Astrocyte of the hippocampus (primary cell): ENCODE measurements around the gene RNF213.

Source experiments
- DNase-seq: peaks from one replicate; pipeline ENCODE4 v3.0.0; 2011; ENCODE audit warnings: low read depth, low spot score

The RNF213 gene

DNA sequence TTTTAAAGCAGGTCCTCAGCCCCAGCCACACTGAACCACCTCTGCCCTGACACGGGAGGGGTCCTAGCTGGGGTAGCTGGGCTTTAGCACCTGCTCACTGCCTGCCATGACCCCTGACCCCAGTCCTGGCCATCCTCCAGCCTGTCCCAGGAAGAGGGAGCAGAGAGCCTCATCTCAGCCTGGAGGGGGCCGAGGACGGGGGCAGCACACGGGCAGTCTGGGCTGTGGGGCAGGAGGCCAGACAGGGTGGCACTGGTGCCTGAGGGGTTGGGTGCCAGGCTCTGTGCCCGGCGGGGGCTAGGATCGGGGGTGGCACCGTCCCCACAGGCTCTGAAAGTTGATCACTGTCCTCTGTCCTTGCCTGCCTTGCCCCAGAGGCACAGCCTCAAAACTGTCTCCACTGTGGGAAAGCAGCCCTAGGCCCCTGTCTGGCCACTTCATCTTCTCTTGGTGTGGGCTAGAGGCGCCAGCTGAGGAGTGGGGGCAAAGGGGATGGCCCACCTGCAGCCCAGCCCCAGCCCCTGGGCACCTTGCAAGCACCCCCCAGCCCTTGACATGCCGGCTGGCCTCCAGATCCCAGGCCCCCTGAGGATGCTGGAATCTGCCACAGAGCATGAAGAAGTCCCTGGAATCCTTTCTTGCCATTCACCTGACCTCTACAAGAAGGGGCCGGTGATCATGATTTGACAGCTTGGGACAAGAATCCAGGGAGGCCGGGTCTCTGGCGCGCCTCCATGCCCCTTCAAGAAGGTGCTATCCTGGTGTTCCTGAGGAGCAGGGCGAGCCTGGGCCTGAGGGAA, 170.0 kb downstream of the RNF213 start:
- no peak for DNase-seq

DNA sequence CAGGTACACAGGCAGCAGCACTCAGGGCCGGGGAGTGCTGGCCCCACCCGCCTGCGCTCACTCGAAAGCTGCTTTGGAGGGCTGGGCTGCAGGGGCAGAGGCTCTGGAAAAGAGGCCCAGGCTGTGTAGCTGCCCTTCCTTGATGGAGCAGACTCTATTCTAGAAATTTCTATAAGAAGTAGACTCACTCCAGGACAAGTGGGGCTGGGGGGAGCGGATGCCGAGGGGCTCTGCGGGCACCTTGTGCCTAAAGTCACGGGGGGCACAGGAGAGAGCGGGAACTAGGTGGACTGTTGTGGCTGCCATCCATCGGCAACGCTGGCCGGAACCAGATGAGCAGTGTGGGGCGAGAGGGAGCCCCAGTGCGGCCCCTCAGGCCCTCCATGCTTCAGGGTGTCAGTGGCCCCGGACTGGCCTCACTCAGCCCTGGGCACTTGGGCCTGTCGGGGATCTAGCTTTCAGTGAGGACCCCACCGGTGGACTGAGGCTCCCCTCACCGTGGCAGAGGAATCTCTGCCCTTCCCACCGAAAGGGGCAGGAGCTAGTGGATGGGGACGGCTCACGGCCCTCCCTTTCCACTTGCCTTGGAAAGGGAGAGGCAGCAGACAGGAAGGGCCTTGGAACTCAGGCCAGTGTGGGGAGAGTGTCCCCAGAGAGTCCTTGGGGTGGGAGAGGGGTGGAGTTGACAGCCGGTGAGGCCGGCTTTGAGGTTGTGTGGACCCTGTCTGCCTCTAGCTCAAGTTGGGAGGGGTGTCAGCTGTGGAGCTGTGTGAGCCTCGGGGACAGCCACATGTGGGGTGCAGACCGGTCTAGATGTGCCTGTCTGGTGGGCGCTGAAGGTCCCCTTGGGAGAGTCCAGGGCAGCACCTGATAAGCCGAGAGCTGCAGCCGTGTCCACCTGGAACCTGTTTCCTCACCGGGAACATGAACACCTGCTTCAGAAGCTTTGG, 170.9 kb downstream of the RNF213 start:
- no peak for DNase-seq

DNA sequence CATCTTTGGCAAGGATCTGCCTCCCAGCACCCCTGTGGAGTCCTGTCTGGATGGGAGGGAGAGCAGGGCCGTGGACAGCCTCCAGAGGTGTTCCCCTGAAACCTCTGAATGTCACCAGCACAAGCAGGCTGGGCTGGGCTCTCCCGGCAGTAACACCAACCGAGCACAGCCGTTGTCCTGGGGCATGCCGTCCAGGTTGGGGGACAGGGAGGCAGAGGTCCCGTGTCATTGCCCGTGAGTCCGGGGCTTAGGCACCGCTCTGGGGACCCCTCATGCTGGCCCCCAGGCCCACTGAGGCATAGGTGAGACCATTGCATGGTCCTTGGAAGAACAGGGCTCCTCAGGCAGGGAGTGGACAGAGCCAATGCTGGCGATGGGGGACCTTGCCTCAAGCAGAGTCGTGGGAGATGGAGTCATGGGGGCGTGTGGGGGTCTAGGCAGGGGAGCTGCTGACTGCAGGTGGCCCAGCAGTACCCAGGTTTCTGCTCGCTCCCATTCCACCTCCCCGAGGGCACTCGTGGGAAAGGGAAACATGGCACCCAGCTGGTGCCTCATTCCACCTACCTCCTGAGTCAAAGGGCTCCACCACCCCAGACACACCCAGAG, 171.8 kb downstream of the RNF213 start:
- no peak for DNase-seq

DNA sequence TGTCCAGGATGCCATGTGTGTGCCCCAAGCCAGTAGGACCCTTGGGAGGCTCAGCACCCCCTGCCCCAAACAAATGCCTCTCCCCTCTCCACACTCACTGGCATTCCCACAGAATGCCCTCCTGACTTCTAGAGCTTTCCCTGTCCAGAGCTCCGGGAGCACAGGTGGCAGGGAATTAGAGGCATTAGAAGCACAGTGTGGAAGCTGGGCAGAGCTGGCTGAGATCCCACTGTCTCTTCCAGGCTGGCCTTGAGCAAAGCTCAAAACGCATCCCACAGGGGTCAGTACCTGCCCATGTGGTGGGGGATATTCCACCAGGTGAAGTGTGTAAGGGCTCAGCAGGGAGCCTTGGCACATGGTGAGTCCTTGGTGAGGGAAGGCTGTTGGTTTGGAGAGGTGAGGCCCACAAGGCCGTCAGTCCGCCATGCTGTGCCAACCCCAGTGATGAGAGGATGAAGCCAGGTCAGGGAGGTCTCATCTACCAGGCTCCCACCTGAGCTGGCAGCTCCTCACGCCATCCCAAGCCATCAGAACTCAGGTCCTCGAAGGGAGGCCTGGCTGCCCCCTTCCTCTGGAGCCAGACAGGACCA, 172.4 kb downstream of the RNF213 start:
- no peak for DNase-seq

DNA sequence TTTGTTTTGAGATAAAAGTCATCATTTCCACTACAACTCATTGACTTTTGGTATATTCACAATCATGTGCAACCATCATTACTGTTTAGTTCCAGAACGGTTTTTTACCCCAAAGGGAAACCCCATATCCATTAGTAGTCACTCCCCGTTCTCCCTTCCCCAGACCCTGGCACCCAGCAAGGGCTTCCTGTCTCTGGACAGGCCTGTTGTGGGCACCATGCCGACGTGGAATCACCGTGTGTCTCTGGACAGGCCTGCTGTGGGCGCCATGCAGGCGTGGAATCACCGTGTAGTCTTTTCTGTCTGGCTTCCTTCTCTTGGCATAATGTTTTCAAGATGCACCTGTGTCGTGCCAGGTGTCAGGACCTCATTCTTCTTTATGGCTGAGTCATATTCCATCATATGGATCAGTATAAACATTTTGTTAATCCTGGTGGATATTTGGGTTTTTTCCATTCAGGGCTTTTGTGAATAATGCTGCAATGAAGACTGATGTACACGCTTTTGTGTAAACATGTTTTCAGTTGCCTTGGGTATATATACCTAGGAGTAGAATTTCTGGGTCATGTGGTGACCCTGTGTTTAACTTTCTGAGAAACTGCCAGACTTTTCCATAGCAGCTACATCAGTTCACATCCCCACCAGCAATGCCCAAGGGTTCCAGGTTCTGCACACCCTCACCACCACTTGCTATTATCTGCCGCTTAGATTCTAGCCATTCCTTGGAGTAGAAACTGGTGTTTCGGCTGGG, 173.4 kb downstream of the RNF213 start:
- DNase-seq = no peak

DNA sequence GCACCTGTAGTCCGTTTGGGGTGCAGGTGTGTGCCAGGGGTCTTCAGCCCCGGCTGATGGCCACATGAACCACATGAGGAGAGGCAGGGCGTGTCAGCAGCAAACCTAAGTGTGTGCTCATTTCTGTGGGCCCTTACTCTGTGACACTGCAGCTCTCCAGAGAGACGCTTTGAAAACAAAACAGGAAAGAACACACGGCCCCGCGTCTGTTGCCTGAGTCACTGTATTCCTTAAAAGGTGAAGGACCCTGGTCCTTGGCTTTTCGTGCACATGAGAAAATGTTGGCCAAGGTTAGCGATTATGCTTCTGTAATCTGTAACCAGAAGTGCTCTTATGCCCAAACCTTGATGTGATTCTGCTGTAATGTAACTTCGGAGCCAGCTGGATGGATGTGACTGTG, 176.9 kb downstream of the RNF213 start:
- no peak for DNase-seq

DNA sequence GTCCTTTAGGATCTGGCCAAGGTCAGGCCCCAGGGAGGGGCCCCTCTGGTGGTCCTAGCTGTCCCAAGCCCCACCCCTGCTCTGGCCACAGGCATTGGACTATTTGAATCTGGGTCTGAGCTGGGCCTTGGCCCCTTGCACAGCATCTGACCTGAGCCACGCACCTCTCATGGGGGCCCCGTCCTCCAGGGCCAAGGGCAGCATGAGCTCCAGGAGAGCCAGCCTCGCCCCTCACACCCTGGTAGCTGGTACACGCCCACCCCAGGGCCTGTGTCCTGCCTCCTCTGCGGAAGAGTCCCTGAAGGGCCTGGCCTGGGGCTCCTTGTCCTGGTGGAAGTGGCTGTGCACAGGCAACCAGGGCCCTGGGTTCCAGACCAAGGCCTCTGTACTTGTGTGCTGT, 178.2 kb downstream of the RNF213 start:
- no peak for DNase-seq

DNA sequence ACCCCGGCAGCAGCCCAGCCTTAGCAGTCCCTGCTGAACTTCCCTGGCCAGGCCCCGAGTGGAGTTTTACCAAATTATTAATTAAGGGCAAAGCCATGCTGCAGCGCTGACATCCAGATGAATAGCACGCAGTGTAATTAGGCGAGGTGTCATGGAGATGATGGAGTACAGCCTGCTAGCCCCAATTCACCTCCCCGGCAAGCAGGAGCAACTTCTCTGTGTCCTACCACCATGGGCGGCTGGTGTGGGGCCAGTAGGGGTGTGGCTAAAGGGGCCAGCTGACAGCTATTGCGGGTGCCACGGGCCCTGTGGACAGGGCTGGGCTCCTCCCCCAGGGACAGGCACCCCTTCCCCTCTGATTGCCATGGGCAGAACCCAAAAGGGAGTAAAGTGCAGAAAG, 178.8 kb downstream of the RNF213 start:
- no peak for DNase-seq

DNA sequence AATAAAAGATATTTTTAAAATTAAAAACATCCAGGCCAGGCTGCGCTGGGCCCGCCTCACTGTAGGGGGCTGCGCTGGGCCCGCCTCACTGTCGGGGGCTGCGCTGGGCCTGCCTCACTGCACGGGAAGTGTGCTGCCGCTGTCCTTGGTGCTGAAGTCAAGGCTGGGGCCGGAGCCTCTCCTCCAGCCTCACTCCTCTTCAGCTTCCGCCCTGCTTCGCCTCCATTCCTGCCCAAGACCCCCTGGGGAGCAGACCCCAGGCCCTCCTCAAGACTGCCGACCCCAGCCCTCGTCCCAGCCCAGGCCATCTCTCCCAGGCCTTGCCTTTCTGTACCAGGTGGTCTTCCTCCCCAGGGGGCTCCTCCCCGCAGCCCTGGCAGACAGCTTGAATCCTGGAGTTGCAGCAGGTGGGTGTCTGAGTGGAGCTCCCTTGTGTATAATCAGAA, 180.5 kb downstream of the RNF213 start:
- peak; percentile 81 for DNase-seq

DNA sequence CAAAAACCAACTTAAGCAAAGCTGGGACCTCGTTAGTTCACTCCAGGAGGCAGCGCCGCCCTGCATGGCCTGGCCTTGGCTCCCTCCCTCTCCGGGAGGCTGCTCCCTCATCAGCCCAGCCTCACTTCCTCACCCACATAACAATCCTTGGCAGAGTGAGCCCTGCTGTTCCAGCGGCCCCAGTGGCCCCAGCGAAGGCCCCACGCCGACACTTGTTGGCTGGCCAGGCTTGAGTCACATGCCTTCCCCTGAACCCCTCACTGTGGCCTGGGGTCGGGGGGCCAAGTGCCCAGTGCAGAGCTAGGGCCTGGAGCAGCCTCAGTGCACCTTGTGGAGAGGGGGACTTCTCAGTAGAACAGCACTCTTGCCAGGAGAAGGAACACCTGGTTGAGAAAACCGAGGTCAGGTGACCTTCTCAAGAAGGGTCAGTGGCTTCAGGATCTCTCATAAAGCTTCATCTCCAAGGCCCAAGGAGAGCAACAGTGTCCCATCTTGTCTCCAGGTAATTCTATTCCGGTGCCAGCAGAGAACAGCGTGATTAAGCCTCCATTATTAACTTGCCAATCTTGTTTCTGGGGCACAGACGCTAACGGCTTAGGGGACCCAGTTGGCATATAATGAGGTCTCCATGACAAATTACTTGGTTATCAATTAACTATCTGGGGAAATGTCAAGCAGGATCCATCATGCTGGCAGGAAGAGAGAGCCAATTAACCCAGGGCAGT, 181.1 kb downstream of the RNF213 start:
- DNase-seq = no peak

DNA sequence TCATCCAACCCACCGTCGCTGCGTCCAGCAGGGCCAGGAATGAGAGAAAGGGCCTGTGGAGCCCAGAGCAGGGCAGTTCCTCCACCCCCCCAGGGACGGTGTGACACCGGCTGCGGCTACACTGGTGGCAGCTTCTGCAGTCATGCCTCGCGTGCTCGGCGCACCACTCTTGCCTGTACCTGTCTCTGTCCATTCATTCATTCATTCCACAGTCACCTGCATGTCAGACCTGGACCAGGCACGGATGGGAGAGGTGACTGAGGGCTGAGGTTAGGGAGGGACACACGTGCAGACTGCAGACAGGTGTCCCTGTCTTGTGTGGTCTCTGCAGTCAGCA, 181.6 kb downstream of the RNF213 start:
- no peak for DNase-seq

DNA sequence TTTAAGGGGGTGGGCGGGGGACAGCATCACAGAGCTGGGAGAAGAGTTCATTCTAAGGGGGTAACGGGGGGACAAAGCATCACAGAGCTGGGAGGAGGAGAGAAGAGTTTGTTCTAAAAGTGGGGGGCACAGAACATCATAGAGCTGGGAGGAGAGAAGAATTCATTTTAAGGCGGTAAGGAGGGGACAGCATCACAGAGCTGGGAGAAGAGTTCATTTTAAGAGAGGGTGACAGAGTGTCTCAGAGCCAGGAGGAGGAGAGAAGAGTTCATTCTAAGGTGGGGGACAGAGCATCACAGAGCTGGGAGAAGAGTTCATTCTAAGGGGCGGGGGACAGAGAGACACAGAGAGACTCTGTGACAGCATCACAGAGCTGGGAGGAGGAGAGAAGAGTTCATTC, 182.1 kb downstream of the RNF213 start:
- DNase-seq = no peak

DNA sequence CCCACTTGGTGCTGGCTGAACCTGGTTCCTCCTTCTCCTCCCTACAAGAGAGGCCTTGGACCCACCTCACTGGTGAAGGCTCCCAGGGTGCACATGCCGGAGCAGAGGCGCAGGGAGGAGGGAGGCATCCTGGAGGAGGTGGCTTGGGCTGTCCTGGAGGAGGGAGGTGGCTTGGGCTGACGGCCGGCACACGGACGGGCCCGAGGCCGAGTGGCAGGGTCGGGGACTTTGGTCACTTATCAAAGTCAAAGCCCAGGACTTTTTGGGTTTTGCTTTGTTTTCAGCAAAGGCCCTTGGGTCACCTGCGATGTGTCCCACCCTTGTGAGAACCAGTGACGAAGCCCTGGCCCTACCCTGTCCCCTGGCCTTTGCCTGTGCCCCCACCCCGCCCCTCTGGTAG, 182.8 kb downstream of the RNF213 start:
- DNase-seq = no peak

DNA sequence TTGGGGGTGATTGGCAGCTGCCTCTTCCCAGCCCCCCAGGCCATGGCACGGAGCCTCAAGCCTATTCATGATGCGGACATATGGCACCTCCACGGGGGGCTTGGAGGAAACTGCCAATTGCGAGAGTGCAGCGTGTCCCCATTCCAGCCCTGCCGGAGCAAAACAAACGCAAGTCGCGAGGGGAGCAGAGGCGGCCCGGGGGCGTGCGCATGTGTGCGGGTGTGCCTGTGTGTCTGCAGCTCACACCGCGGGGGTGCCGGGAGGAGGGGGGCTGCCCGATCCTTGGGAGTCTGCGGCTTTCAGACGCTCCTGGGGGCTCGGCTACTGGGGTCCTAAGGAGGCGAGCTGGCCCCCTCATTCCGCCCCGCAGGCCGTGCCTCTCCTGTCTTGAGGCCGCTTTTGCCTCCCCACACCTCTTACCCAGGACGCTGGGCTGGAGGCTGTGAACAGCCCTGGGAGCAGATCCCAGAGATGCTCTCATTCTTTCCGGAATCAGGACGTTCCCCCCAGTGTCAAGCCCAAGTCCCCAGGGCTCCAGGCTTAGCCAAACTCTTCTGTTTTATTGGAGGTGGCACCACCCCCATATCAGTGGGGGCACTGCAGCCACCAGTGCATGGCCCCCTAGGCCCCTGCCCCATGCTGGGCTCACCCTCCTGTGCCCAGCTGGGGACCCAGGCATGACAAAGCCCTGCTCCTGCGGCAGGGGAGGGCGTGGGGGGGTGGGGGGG, 183.4 kb downstream of the RNF213 start:
- DNase-seq = no peak

DNA sequence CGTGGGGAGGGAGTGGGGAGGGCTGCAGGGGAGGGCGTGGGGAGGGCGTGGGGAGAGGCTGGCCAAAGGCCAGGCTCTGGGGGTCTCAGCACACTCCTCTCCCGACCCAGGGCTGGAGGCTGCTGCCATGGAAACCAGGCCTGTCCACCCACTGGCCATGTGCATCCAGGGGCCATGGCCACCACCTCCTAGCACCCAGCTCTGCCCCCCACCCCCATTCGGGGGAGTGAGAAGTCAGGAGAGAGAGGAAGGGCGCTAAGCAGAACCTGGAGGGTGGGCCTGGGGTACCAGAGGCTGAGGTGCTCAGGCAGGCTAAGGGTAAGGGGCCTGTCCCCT, 184.0 kb downstream of the RNF213 start:
- no peak for DNase-seq

DNA sequence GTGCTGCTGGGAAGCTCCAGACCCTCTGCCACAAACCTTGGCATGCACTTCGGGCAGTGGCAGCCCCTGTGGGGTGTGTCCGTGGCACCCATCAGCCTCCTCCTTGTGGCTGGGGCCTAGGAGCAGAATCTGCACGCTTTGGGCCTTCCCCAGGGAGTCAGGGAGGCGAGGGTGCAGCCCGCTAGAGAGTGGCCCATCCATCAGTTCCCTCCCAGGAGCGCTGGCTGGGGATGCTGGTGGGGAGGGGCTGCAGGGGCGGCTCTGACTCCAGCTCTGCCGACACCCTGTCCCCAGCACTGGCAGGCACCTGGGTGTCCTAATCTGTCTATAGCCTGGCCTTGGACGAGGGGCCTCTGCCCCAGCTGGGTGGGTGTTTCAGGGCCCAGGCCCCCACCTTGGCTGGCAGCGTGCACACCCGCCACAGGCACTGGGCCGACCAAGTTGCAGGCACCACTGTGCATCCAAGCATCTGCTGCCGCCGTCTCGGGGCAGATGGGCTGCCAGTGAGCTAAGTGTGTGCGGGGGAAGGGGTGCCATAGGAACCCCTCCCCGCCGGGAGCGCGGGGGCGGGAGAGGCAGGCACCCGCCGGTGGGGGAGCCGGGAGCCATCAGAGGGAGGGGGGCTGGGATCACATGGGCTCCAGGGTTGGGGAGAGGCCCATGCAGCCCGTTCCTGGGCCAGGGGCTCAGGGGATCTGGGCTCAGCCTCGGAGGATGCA, 184.5 kb downstream of the RNF213 start:
- no peak for DNase-seq

DNA sequence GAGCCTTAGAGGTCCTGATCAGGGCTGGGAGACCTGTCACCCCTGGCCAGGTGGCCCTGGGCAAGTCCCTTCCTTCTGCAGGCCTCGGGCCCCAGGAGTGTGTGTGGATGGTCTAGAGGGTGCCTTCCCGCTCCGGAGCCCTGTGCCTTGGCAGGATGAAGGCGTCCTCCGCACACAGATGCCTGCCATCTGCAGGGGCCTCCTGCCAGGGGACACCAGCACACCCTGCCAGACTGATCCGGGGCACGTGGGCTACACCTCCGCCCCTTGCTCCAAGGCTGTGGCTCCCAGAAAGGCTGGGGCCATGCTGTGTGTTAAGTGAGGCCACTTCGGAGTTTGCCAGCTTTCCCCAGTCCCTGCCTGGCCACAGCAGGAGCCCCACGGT, 185.1 kb downstream of the RNF213 start:
- no peak for DNase-seq

DNA sequence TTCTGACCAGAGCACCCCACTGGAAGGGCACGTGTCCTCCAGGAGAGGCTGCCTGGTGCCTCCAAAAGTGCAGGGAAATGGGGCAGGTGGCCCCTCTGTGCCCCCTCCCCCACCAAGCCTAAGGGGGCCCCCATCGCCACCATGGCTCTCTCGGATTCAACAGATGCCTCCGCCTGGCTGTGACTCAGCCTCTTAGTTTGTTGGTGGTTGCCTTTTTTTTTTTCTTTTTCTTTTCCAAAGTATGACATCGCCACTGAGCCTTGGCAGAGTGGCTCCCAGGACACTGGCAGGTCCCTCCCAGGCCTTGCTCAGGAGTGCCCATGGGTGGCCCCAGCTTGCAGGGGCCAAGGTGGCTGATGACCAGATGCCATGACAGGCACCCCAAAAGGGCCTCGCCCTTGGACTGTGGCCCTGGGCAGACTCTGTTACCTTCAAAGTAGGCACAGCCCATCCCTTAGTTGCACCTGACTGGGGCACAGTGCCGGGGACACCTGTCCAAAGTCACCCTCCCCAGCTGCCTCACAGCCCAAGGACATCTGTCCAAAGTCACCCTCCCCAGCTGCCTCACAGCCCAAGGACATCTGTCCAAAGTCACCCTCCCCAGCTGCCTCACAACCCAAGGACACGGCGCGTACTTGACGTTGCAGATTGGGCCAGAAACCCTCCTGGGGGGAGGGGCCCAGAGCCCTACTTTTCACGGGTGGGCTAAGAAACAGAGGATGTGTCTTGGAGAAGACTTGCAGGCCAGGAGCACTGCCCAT, 186.2 kb downstream of the RNF213 start:
- DNase-seq = peak; percentile 17

DNA sequence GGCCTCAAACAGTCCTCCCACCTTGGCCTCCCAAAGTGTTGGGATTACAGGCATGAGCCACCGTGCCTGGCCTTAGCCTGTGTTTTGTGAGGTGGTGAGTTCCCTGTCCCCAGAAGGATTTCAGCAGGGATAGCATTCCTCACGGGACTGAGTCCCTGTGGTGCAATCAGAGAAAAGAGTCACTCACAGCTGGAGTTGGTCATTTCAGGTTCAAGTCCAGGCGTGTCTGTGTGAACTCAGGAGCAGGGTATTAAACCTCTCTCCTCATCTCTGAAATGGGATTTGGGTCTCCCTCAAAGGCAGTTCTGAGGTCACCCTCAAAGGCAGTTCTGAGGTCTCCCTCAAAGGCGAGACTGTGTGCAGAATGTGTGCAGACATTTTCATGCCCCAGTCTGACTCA, 187.1 kb downstream of the RNF213 start:
- DNase-seq = no peak
